DND-41 (cell line): ENCODE data around the gene PPM1E.

ENCODE experiments used
- EZH2 ChIP-seq: IDR thresholded peaks from 3 replicates; pipeline ENCODE4 v1.6.1; 2012; ENCODE audit warnings: borderline replicate concordance, low read depth, mild to moderate bottlenecking, moderate library complexity, low read length, inconsistent platforms; ENCODE audit not compliant: severe bottlenecking
- TF ChIP-seq, protein P1 (sequence below): IDR thresholded peaks from 2 replicates; pipeline ENCODE4 v1.5.1; 2012; ENCODE audit warnings: borderline replicate concordance, low read length, moderate library complexity, mild to moderate bottlenecking; ENCODE audit not compliant: poor library complexity, severe bottlenecking; ENCODE audit errors: extremely low read depth

DNA sequence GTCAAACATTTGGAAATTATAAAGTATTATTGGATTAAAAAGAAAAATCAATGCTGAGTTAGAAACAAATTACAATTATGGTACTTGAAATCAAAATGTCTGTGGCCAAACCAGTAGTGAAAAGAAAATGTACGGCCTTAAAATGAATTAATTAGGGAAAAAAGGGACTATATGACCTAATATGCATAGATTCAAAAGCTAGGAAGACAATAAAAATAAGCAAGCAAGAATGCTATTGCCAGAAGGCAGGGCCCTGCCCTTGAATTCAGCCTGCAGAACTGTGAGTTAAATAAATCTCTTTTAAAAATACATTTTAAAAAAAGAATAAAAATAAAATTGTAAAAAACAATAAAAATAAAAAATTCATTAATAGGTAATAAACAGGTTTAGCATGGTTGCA is 262.4 kb downstream of the PPM1E start:
- TF ChIP-seq, protein P1, sequence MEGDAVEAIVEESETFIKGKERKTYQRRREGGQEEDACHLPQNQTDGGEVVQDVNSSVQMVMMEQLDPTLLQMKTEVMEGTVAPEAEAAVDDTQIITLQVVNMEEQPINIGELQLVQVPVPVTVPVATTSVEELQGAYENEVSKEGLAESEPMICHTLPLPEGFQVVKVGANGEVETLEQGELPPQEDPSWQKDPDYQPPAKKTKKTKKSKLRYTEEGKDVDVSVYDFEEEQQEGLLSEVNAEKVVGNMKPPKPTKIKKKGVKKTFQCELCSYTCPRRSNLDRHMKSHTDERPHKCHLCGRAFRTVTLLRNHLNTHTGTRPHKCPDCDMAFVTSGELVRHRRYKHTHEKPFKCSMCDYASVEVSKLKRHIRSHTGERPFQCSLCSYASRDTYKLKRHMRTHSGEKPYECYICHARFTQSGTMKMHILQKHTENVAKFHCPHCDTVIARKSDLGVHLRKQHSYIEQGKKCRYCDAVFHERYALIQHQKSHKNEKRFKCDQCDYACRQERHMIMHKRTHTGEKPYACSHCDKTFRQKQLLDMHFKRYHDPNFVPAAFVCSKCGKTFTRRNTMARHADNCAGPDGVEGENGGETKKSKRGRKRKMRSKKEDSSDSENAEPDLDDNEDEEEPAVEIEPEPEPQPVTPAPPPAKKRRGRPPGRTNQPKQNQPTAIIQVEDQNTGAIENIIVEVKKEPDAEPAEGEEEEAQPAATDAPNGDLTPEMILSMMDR: no peak
- no peak for TF ChIP-seq EZH2
